LNCAP (cell line): ENCODE data around the gene ADGRD1.

Experiments used
- TF ChIP-seq, protein P1 (sequence below): fragments of 450-650 bp; IDR thresholded peaks from 2 replicates; pipeline ENCODE4 v1.5.1; 2017; ENCODE audit warnings: mild to moderate bottlenecking

The ADGRD1 gene

GRCh38 chr12:130960058-130960457 is 6.4 kb downstream of the ADGRD1 start:
- TF ChIP-seq, protein P1, sequence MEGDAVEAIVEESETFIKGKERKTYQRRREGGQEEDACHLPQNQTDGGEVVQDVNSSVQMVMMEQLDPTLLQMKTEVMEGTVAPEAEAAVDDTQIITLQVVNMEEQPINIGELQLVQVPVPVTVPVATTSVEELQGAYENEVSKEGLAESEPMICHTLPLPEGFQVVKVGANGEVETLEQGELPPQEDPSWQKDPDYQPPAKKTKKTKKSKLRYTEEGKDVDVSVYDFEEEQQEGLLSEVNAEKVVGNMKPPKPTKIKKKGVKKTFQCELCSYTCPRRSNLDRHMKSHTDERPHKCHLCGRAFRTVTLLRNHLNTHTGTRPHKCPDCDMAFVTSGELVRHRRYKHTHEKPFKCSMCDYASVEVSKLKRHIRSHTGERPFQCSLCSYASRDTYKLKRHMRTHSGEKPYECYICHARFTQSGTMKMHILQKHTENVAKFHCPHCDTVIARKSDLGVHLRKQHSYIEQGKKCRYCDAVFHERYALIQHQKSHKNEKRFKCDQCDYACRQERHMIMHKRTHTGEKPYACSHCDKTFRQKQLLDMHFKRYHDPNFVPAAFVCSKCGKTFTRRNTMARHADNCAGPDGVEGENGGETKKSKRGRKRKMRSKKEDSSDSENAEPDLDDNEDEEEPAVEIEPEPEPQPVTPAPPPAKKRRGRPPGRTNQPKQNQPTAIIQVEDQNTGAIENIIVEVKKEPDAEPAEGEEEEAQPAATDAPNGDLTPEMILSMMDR = no peak

- TF ChIP-seq, protein P1 = no peak
These were observed 7.1 kb downstream of the ADGRD1 start for GRCh38 chr12:130960787-130961186.

DNA sequence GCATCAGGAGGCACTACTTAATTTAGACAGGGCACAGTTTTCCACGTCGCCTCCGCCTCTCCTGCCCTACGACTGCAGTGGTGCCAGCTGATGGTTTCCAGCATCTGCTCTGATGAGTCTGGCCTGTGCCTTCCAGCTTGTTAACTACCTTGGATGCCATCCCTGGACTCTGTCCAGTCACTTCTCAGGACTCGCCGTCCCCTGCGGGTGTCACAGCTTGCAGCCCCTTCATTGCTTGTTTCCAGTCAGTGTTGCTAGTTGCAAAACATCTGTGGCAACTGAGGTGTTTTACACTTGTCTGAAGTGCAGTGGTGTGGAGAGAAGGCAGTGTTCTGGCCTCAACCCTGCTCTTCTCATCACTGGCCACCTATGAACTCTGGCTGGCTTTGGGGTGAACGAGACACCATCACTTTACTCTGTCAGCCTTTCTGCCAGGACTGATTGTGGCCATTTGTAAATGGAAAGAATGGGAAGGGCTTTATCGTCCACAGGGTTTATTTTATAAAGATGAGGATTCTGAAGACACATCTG is 8.3 kb downstream of the ADGRD1 start:
- TF ChIP-seq, protein P1 = no peak

GRCh38 chr12:130965214-130965613 is 11.5 kb downstream of the ADGRD1 start:
- TF ChIP-seq, protein P1 = no peak

DNA sequence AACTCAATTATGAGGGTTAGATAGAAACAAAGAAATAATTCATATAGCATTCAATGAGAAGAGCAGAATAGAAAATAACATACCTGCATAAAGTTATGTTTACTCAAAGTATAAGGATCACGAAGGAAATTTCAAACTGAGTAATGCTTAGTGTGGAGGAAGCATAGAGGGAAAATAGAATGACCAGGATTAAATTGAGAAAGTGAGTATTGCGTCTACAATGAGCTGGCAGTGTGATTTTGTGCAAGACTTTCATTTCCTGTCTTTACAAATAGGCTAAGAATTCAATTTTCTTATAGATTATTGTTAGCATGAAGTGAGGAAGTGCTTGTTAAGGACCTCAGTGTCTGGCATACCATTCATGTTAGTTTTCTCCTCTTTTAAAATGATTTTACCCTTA is 12.0 kb downstream of the ADGRD1 start:
- TF ChIP-seq, protein P1 = no peak

- TF ChIP-seq, protein P1 = no peak
These were observed 12.8 kb downstream of the ADGRD1 start for GRCh38 chr12:130966443-130967030.

- TF ChIP-seq, protein P1 = no peak
These were observed 13.9 kb downstream of the ADGRD1 start for GRCh38 chr12:130967636-130968035.

DNA sequence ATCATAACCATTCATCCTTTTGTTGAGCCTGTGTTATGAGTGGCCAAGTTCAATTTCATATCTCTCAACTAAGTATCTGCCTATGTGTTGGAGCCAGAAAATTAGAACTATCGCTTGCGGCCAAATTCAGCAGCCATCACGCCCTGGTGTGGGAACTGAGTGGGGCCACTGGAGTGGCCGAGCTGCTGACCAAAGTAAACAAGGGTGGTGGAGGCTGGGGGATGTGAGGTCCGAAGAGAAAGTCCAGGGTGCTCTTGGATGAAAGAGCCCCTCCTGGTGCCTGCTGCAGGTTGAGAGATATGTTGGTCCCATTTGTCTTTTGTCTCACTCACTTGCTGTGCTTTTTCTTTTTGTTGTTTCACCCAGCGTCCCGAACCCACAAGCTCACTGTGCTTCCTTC is 14.9 kb downstream of the ADGRD1 start:
- TF ChIP-seq, protein P1 = no peak
